ENCODE data around the gene CDK18. TPM values are rescaled to one million over a fixed set of nuclear protein-coding genes. Genes with fewer than 3 reads are reported as not detected.

The CDK18 gene
- total RNA-seq, 6 experiments from 2014 or later = 0.33 to 2.9 (median 1.7) TPM

- Mint-ChIP-seq H3K4me1 (ENCODE audit: low read depth) (no peaks in the 10 kb centered on the region), H3K27ac (no peak overlapping the region), H3K9me3 (no peaks in the 10 kb centered on the region), H3K27me3 (ENCODE audit: insufficient read depth) (peaks cover 51% of the 10 kb centered on the region), H3K36me3 (ENCODE audit: low read depth) (no peaks in the 10 kb centered on the region), H3K4me3 (no peak overlapping the region)
- no peak for DNase-seq
- no peak for TF ChIP-seq CTCF (IDR thresholded peaks at IDR 0.05)
Observed at GRCh38 chr1:205570173-205570501, 65.7 kb downstream of the CDK18 start.

- no peak for DNase-seq
- H3K27me3 Mint-ChIP-seq (ENCODE audit: insufficient read depth) = peaks cover 43% of the 10 kb centered on the region
Observed at GRCh38 chr1:205570796-205571537, 66.5 kb downstream of the CDK18 start.

GRCh38 chr1:205571747-205572146 is 67.3 kb downstream of the CDK18 start:
- H3K4me1 Mint-ChIP-seq (ENCODE audit: low read depth) = no peaks in the 10 kb centered on the region
- H3K4me3 Mint-ChIP-seq = no peak overlapping the region
- H3K9me3 Mint-ChIP-seq = no peaks in the 10 kb centered on the region
- no peak for TF ChIP-seq CTCF (IDR thresholded peaks at IDR 0.05)
- no peaks in the 10 kb centered on the region for H3K36me3 Mint-ChIP-seq (ENCODE audit: low read depth)
- H3K27ac Mint-ChIP-seq = no peak overlapping the region
- no peak for DNase-seq
- peaks cover 44% of the 10 kb centered on the region for H3K27me3 Mint-ChIP-seq (ENCODE audit: insufficient read depth)

More at GRCh38 chr1:205570796-205571537, 66.5 kb downstream of the CDK18 start:
- TF ChIP-seq CTCF (IDR thresholded peaks at IDR 0.05) = no peak
- Mint-ChIP-seq H3K36me3 (ENCODE audit: low read depth) (no peaks in the 10 kb centered on the region), H3K27ac (no peak overlapping the region), H3K9me3 (no peaks in the 10 kb centered on the region), H3K4me3 (no peak overlapping the region), H3K4me1 (ENCODE audit: low read depth) (no peaks in the 10 kb centered on the region)

GRCh38 chr1:205572421-205572820 is 68.0 kb downstream of the CDK18 start:
- H3K27me3 Mint-ChIP-seq (ENCODE audit: insufficient read depth) = peaks cover 49% of the 10 kb centered on the region
- H3K4me3 Mint-ChIP-seq = no peak overlapping the region
- DNase-seq = no peak
- H3K36me3 Mint-ChIP-seq (ENCODE audit: low read depth) = no peaks in the 10 kb centered on the region
- no peaks in the 10 kb centered on the region for H3K9me3 Mint-ChIP-seq
- no peak overlapping the region for H3K27ac Mint-ChIP-seq
- no peaks in the 10 kb centered on the region for H3K4me1 Mint-ChIP-seq (ENCODE audit: low read depth)
- TF ChIP-seq CTCF (IDR thresholded peaks at IDR 0.05) = no peak

- no peak overlapping the region for H3K4me3 Mint-ChIP-seq
- no peaks in the 10 kb centered on the region for H3K9me3 Mint-ChIP-seq
- H3K27ac Mint-ChIP-seq = no peak overlapping the region
- peaks cover 10% of the 10 kb centered on the region for H3K4me1 Mint-ChIP-seq (ENCODE audit: low read depth)
- peaks cover 50% of the 10 kb centered on the region for H3K27me3 Mint-ChIP-seq (ENCODE audit: insufficient read depth)
- no peak for TF ChIP-seq CTCF (IDR thresholded peaks at IDR 0.05)
- no peak for DNase-seq
- no peaks in the 10 kb centered on the region for H3K36me3 Mint-ChIP-seq (ENCODE audit: low read depth)
Observed at GRCh38 chr1:205575294-205575885, 70.9 kb downstream of the CDK18 start.

Measured in HFFc6 (cell line).